Stimulated activated CD8-positive, alpha-beta memory T cell treated with anti-CD3 and anti-CD28 coated beads, Interleukin-12 subunit alpha, Interleukin-12 subunit beta, amount 100 ng/mL, for 4 hours (primary cell): ENCODE measurements around the gene CELF2.

Experiments
- DNase-seq: peaks from one replicate; pipeline ENCODE4 v3.0.0-alpha.2; 2020; ENCODE audit warnings: low read depth

Gene CELF2

DNA sequence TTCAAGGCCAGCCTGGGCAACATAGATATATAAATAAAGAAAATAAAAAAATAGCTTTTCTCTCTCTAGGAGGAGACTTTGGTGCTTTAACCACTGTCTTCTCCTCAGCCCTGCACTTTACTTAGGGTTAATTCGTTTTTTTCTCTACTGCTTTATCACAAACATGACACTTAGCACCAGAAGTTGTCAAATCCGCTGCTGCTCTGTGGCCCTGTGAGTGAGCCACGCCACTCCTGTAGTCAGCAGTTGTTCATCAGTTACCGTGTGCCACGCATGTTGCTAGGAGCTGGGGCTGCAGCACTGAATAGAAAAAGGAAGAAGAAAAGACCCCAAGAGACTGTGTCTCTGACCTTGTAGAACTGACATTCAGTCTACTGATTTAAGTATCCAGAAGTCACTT is 232.6 kb downstream of the CELF2 start:
- DNase-seq = no peak

DNA sequence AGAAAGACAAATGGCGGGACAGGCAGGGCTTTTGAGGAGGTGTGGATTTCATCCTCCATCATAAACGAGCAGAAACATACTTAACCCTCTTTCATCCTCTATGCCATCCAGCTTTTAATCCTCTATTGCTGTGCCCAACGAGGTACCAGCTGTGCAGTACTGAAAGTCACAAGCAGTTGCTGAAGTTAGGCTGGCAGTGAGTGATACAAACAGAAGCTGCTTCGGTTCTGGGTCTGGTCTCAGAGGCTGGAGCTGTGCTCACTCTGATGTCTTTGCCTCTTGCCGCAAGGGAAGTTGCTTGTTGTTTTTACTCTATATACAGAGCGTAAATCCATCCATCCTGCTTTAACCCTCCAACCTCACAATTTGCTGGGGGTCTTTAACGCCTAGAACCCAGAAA is 235.2 kb downstream of the CELF2 start:
- DNase-seq = no peak

DNA sequence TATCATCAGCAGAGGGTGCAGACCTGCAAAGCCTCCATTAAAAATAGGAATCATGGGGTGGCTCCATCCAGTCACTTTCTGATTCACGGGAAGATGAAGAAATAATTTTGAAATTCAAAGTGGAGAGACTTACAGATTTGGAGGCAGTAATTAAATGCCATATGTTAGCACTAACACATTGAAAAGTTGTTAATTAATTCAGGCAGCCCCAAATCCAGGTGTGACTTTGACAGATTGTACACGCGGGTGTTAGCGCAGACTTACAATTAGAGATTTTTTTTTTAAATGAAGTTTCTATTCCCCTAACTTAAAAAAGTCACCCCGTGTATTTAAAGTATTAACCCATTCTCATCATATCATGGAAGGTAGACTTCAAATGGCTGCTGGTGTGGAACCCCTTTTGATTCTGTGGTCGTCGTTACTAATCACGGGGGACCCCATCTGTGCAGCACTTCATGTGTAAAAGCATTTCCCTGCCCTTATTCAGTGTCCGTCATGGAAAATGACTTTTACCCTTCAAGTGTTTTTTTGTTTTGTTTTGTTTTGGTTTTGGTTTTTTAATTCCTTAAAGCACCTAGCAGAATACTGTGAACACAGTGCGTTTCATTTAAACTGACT is 235.8 kb downstream of the CELF2 start:
- no peak for DNase-seq

DNA sequence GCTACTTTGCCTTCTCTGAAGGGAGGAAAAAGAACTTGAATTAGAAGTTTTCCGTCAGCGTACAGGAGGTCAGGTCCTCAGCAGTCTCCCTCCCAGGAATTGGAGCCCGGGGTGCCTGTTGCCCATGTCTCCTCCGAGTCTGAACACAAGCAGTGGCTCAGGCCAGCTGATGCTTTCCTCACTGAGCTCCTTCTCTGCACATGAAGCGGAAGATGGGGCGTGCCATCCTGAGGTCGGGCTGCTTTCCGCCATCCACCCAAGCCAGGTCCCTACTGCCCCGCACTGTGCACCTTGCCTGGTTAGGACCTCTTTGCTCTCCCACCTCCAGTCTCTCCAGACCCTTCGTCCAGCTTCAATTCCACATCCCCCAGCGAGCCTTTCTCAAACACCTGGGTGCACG is 237.5 kb downstream of the CELF2 start:
- DNase-seq = no peak

DNA sequence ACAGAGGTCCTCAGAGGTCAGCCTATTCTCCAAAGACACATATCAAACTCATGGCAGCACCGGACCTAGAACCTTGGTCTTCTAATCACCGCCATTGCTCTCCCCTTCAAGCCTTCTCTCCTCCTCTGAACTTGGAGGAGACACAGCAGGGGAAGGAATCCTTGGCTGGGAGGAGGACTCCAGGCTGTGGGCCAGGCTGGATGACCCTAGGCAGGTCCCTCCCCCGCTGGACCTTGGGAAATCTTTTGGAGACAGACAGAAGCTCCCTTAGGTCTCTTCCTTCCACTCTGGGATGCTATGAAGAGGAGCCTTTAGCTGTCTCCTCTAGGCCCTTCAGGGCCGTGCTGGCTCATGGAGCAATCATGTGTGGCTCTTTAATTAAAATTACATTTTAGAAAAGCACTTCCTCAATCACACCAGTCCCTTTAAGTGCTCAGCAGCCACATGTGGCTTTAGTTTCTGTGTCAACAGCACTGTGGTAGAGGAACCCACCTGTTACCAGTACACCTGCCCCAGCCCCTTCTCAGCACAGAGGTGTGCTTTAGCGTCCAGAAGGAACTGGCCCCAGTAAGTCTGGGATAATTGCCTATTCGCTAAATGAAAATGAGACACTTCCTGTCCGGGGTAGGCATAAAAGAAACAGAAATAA is 238.2 kb downstream of the CELF2 start:
- DNase-seq = no peak

DNA sequence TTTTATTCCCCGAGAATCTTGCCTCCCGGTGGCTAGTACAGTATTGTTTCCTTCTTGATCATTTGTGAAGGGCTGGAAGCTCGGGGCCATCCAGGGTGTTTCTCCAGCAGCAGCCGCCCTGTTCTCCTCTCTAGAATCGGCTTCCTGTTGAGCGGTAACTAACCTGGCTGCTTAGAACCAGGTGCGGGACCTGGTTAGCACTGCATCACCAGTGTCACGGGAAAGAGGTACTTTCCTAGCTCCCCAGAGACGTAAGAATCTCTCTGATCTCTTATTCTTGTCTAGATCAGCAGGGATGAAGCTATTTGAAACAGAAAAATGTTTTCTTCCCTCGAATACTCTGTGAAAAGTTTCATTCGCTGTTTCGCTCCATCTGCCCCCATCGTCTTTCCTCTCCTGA is 239.2 kb downstream of the CELF2 start:
- DNase-seq = no peak

DNA sequence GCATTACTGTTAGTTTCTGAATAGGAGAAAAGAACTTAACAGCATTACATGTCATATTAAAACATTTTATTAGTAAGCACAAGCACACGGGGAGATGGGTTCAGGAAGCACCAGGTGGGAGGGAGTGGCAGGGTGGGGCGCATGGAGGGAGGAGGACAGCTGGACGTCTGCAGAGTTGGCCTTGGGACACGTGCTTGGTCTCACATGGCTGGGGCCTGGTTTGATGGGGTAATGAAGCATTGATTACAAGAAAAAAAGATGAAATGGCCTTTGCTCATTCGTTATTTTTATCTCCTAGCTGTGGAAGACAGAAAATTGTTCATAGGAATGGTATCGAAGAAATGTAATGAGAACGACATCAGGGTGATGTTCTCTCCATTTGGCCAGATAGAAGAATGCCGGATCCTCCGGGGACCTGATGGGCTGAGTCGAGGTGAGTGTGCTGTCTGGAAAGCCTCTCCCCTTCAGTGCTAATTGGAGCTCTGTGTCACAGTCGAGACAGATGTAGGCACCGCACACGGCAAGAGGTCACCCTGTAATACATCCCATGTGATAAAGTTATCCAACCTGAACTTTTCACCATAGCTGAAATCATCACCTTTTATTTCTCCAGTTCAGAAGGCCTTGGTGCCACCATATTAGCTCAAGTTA is 239.9 kb downstream of the CELF2 start:
- no peak for DNase-seq

DNA sequence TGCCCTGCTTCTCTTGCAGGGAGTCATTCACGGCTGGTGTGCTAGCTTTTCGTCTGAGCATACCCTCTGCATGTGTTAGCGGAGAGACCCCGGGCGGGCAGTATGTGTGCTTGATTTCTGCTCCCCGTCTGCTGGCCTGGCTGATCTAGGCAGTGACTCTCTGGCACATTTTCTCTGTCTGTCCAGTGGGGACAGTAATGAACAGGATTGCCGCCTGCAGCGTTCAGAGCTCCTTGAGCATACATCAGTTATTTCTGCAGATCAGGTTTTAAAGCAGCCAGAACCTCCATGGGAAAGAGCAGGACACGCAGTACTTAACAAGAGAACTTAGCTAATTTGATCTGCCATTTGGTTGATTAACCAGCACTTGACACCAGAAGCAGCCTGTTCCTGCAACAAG is 242.5 kb downstream of the CELF2 start:
- DNase-seq = no peak

DNA sequence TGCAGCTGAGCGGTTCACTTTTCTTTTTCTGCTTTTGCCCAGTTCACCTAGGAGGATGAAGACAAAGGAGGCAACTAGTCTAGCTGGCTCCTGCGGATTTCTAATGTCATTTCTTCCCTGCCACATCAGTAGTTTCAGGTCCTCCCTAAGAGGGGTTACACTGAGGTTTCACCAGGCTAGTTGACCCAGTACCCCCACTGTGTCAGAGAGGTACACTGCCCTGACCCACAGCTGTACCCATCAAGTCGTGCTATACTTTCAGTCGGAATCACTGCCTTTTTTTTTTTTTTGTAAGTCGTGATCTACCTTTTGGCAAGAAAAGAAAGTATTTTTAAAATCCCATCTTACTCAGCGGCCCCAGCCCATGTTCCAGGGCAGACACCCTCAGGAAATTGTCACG is 243.5 kb downstream of the CELF2 start:
- no peak for DNase-seq

DNA sequence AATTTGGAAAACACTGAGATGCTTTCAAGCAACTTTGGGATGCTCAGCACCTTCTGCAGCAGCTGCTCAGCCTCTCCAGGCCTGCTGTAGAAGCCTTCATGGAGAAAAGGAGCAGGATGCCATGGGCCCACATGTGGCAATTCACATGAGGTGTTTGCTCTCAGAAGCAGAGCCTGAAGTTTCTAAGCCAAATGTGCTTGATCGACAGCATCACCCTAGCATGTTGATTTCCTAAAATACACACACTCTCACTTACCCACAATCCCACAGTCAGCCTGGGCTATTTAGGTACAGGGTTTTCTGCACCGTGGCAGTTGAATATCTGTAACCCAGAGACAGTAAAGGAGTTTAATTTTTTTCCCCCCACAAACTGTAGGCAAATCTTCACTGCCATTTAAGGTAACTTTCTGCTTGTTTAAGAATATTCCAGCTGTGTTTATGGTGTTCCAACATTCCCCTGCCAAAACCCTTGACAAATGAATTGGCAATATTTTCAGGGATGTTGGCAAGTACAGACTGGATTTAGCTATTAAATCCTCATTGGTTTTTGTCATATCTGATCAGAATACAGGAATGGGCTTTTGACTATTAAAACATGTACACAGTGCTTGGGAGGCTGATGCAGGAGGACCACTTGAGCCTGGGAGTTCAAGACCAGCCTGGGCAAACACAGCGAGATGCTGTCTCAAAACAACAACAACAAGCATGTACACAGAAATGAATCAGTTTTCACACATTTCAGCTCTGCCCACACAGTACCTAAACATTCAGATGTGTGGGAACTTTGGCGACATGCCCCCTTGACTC is 244.2 kb downstream of the CELF2 start:
- no peak for DNase-seq

DNA sequence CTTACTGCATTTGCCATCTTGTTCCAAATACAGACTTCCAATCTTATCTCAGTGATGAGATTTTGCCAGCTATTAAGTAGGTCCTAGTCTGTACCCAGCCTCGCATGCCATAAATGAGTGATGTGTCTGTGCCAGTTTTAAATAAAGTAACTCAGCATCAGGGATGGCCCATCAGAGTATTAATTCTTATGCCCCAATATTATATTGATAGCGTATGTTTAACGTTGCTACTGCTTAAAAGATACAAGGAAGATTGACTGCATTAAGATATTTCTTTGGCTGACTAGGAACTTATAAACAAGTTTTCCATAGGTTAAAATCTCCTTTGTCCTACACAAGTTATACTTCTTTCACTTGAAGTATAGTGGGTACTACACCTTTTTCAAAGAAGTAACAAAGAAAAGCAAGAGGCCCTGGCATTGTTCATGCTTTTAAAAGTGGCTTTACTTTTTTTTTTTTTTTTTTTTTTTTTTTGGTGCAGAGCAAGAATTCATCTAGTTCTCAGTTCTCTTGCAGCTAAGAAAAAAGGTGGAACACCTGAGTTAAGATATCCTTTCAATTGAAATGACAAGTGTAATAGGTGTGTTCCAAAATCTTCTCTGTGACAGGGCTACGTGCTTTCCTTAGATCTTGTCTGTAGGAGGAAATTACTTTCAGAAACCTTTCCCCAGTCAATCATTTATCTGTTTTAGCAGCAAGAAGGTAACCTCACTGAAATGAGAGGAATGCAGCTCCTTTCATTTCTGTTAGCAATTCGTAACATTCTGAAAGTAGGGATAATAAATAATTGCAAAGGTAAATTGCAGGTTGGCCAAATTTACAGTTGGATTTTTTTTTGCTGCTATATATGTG is 245.0 kb downstream of the CELF2 start:
- DNase-seq = no peak

DNA sequence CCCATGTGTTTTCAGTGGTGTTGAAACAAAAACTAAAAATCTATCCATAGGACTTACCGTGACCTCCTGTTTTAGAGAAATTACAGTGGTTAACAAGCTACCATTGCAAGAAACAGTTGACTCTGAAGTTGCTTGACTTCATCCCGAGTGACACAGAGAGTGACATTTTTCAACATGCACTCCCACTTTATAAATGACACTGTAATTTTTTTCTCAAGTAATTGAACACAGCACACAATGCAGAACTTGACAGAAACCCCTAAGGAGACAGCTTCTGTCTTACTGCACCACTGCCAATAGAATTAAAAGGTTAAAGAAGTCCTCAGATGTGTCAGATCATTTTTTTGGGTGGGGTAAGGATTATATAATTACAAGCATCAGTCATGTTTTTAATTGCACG is 246.1 kb downstream of the CELF2 start:
- no peak for DNase-seq

DNA sequence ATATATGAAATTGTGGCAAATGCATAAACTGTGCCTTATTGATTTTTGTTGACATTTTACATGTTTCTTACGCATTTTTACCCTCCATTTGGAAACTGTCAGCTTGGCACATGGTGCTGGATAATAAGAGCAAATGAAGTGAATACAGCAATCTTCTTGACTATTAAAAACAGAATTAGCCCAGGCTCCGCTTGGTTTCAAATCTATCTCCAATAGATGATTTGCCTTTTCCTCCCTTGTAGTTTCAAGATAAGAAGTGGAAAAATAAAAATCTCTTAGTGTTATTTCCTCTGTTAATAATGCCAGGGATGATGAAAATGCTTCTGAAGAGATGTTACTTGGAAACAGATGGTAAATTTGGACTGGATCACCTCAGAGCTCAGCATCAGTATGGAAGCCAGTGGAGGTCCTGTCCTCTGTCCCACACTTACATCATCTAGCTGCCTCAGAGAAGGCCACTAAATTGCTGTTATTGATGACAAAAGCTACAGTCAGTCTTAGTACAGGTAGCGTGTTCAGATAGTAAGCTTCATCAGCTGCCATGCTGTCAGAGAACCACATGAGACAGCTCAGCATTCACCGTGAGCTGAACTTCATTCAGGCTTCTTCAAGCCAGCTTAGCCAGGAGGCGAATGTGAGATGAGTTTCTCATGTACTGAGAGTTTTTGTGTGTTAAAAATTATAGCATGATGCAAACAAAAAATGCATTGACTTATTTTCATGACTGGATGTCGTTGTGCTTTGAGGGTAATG is 246.8 kb downstream of the CELF2 start:
- DNase-seq = no peak

DNA sequence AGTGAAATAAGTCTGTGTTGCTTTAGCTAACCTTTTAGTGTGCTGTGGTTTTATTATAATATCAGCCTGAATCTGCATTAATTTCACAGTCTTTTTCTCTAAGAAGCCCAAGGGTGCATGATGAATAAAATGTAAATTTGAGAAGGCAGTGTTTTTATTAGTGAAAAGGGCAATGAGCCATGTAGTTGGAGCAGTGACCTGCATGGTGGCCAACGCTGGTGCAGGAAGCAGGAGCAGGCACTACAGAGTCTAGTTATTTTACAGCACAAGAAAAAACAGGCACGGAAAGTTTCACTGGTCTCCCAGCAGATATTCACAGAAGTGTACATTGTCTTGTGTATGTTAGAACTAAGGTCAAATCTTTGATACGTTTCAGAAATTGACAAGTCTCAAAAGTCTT is 247.8 kb downstream of the CELF2 start:
- DNase-seq = no peak

DNA sequence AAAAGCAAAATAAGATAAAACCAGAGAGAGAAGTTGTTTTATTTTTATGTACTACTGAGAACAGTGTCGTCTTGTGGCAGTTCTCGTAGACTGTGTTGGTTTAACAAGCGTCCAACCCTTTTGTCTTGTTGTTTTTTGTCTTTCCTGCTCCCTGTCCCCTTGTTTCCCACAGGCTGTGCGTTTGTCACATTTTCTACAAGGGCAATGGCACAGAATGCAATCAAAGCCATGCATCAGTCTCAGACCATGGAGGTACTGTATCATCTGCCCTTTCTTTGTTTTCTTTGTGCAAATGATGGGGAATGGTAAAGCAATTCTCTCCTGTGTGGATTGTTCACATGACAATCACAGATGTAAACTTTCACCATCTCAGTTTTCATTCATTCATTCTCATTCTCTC is 248.8 kb downstream of the CELF2 start:
- no peak for DNase-seq

DNA sequence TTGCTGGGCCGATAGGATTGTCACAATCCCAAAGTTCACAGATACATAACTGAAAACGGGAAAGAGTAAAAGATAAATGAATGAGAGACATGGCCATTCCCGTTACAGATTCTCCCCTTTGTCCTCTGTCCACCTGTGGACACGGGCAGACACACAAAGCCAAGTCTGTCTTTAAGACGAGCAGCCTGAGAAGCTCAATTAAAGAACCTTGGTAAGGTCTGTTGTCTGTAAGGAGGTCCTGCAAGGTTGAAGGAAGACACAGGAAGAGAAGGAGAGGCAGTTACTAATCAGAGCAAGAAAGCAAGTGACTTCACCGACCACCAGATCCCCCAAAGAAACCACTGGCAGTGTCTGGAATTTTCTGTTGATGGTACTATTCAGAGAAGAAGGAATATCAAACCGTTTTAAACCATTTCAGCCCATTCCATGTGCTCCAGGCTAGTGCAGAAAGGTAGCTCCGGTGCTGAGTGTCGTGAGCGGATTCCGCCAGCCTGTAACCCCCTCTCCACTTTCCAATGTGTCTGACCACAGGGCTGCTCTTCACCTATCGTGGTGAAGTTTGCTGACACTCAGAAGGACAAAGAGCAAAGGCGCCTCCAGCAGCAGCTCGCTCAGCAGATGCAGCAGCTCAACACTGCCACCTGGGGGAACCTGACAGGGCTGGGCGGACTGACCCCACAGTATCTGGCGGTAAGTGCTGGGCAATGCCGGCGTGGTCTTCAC is 252.6 kb downstream of the CELF2 start:
- DNase-seq = peak; percentile 50

DNA sequence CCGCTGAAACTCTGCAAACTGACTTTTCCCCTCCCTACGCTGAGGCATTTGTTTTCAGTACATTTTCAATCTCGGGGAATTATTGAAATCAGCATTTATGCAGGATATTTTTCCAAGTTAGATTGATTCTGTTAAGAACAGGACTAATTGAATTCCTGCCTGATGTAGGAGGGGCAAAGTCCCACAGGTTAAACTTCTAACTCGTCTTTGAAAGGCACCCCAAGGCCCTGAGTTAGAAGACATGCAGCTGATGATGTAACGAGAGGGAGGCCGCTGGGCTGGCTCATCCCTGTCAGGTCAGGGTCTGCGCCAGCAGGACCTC is 253.1 kb downstream of the CELF2 start:
- DNase-seq = no peak

DNA sequence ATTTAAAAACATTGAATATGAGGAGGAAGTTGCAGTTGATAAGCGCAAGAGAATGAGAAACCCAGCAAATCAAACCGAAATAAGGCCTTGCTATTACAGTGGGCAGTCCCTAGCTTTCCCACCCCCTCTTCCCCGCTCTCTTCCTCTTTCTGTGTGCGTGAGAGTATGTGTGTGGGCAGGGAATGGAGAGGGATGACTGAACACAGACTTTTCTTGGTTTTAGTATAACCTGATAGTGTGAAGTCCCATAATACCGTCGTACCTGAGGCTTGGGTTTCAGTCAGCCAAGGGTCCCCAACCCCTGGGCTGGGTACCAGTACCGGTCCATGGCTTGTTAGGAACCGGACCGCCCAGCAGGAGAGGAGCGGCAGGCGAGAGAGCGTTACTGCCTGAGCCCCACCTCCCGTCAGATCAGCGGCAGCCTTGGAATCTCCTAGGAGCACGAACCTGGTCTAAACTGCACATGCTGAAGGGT is 255.3 kb downstream of the CELF2 start:
- no peak for DNase-seq

DNA sequence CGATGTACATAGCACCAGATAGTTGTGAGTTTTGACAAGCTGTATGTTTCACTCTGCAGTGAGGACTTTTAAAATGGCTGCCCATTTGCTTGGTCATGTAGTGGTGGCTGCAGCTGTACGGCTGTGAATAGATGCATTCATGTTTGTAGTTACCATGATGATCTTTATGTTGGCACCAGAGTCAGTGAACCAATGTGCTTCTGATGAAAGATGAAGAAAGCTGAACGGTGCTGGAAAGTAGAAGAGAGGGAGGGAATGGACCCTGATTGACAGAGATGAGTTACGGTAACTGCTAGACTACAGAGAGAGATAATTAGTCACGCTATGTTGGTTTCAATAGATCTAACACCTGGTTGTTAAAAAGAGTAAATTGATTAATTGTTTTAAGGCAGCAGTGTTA is 256.8 kb downstream of the CELF2 start:
- no peak for DNase-seq

DNA sequence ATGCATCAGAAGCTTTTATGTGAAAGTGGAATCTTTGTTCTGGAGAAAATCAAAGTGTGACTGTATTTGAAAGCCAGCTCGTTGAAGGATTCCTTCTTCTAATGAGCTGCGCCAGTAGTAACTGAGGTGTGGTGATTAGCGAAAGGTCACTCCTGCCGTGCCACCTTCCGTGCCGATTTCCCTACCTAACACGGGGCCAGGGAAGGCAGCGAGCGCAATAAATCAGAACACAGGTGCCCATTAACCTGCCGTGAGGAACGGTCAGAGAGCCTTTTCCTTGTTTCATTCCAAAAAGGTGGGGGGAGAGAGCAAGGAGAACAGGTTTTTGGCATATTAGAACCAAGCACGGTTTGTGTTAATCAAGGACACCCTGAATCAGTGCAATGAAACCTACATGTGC is 258.0 kb downstream of the CELF2 start:
- DNase-seq = no peak
